SK-N-SH treated with all-trans-retinoic acid at 6 μM for 48 hours (cell line): ENCODE results near the gene GRHL3.

Experiments used
- ATAC-seq: fragments of 200-7000 bp; cut with Tn5 transposase; 3 replicates; pipeline ENCODE4 v1.9.1; 2020; ENCODE audit warnings: mild to moderate bottlenecking, moderate library complexity
- ARNTL ChIP-seq: fragments of 450-650 bp; formaldehyde crosslinking; IDR thresholded peaks from 2 replicates; pipeline ENCODE4 v1.5.0; 2020; ENCODE audit warnings: low read depth, mild to moderate bottlenecking, moderate library complexity, borderline replicate concordance
- BACH2 ChIP-seq: fragments of 250-450 bp; sonication (Bioruptor Pico); IDR thresholded peaks from 2 replicates; pipeline ENCODE4 v1.9.0; 2021; ENCODE audit warnings: mild to moderate bottlenecking, borderline replicate concordance
- CSRNP3 ChIP-seq: fragments of 250-450 bp; sonication (Bioruptor Pico); IDR thresholded peaks from 2 replicates; pipeline ENCODE4 v1.5.1; 2021; ENCODE audit warnings: mild to moderate bottlenecking, moderate library complexity
- ESRRG ChIP-seq: fragments of 250-450 bp; sonication (Bioruptor Pico); IDR thresholded peaks from 2 replicates; pipeline ENCODE4 v1.6.1; 2021; ENCODE audit warnings: mild to moderate bottlenecking
- GLIS3 ChIP-seq: fragments of 250-450 bp; sonication (Bioruptor Pico); IDR thresholded peaks from 2 replicates; pipeline ENCODE4 v1.5.0; 2020; ENCODE audit warnings: mild to moderate bottlenecking, moderate library complexity
- OSR1 ChIP-seq: fragments of 250-450 bp; sonication (Bioruptor Pico); IDR thresholded peaks from 2 replicates; pipeline ENCODE4 v1.8.0; 2022; ENCODE audit warnings: moderate library complexity, mild to moderate bottlenecking, inconsistent platforms
- PPARA ChIP-seq: fragments of 250-450 bp; sonication (Bioruptor Pico); IDR thresholded peaks from 2 replicates; pipeline ENCODE4 v1.5.0; 2020; ENCODE audit warnings: mild to moderate bottlenecking, borderline replicate concordance
- RARB ChIP-seq: fragments of 250-450 bp; sonication (Bioruptor Pico); IDR thresholded peaks from 2 replicates; pipeline ENCODE4 v1.8.0; 2021; ENCODE audit warnings: mild to moderate bottlenecking, moderate library complexity
- TCF4 ChIP-seq: fragments of 250-450 bp; sonication (Bioruptor Pico); IDR thresholded peaks from 2 replicates; pipeline ENCODE4 v1.8.0; 2021; ENCODE audit warnings: mild to moderate bottlenecking, moderate library complexity, borderline replicate concordance
- TOX ChIP-seq: fragments of 250-450 bp; sonication (Bioruptor Pico); IDR thresholded peaks from 2 replicates; pipeline ENCODE4 v1.8.0; 2021; ENCODE audit warnings: mild to moderate bottlenecking, moderate library complexity, borderline replicate concordance
- TSHZ2 ChIP-seq: fragments of 250-450 bp; sonication (Bioruptor Pico); IDR thresholded peaks from 2 replicates; pipeline ENCODE4 v1.5.0; 2020; ENCODE audit warnings: mild to moderate bottlenecking, moderate library complexity
- ZFP3 ChIP-seq: fragments of 250-450 bp; sonication (Bioruptor Pico); IDR thresholded peaks from 2 replicates; pipeline ENCODE4 v1.5.0; 2020; ENCODE audit warnings: mild to moderate bottlenecking, moderate library complexity
- ZFP30 ChIP-seq: fragments of 450-650 bp; formaldehyde crosslinking; IDR thresholded peaks from 2 replicates; pipeline ENCODE4 v1.5.0; 2022; ENCODE audit warnings: mild to moderate bottlenecking, moderate library complexity
- ZNF565 ChIP-seq: fragments of 450-650 bp; formaldehyde crosslinking; conservative IDR thresholded peaks from 2 replicates; pipeline ENCODE4 v1.5.0; 2020; ENCODE audit warnings: low read depth, mild to moderate bottlenecking, moderate library complexity
- ZNF8 ChIP-seq: fragments of 450-650 bp; formaldehyde crosslinking; IDR thresholded peaks from 2 replicates; pipeline ENCODE4 v1.5.0; 2020; ENCODE audit warnings: mild to moderate bottlenecking, moderate library complexity
- TF ChIP-seq, protein P1 (sequence below): fragments of 250-450 bp; sonication (Bioruptor Pico); IDR thresholded peaks from 2 replicates; pipeline ENCODE4 v1.5.1; 2020; ENCODE audit warnings: low read depth, mild to moderate bottlenecking, moderate library complexity
- TF ChIP-seq, protein P2 (sequence below): fragments of 250-450 bp; sonication (Bioruptor Pico); IDR thresholded peaks from 2 replicates; pipeline ENCODE4 v1.8.0; 2021; ENCODE audit warnings: low read depth, mild to moderate bottlenecking, moderate library complexity, borderline replicate concordance

Gene GRHL3

GRCh38 chr1:24389231-24389678, 70.1 kb downstream of the GRHL3 start (continued):
- TF ChIP-seq ZFP30 (CRISPR knock-in tag) (no peak), RARB (no peak), ZNF565 (CRISPR knock-in tag) (no peak), GLIS3 (CRISPR knock-in tag) (no peak), OSR1 (CRISPR knock-in tag) (no peak), TCF4 (no peak), TOX (CRISPR knock-in tag) (no peak), CSRNP3 (CRISPR knock-in tag) (no peak), ESRRG (CRISPR knock-in tag) (no peak)

- TF ChIP-seq ESRRG (CRISPR knock-in tag), result no peak
- TF ChIP-seq ARNTL (CRISPR knock-in tag), result no peak
- no peak for TF ChIP-seq OSR1 (CRISPR knock-in tag)
- no peak for TF ChIP-seq ZFP3 (CRISPR knock-in tag)
- no peak for TF ChIP-seq CSRNP3 (CRISPR knock-in tag)
- ATAC-seq, result peak; percentile 91
Measured at GRCh38 chr1:24390924-24391782, 72.0 kb downstream of the GRHL3 start.

DNA sequence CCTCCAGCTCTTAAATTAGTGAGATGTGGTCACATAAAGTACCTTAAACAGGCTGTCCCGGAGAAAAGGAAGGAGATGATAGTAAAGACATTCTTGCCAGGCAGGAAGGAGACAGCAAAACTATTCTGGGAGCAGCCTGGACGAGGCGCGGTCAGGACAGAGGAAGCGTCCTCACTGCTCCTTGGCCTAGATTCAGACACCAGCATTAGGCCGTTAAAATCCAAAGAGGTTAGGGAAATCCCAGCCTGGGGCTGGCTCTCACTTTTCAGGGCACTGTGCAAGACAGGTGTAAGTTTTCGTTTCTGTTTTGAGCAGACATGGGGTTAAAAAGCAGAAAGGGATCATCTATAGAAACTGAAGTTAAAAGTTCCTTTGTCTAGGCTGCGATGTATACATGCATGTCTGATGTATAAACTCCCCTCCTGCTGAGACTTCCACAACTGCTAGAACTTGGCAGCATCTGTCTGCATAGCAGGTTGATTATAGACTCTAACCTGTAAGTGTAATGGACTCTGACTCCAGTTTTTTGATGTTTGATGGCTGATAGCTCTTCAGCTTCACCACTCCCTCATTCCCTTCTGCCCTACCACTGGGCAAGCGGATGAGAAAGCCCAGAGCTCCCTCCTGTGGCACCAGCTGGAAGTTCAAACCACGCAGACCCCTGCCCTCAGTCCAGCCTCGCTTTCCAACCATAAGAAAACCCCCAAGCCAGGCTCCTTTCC, 72.9 kb downstream of the GRHL3 start:
- no peak for TF ChIP-seq TOX (CRISPR knock-in tag)
- TF ChIP-seq ZFP30 (CRISPR knock-in tag), result no peak
- no peak for TF ChIP-seq TSHZ2 (CRISPR knock-in tag)
- no peak for TF ChIP-seq BACH2 (CRISPR knock-in tag)
- TF ChIP-seq, protein P1, sequence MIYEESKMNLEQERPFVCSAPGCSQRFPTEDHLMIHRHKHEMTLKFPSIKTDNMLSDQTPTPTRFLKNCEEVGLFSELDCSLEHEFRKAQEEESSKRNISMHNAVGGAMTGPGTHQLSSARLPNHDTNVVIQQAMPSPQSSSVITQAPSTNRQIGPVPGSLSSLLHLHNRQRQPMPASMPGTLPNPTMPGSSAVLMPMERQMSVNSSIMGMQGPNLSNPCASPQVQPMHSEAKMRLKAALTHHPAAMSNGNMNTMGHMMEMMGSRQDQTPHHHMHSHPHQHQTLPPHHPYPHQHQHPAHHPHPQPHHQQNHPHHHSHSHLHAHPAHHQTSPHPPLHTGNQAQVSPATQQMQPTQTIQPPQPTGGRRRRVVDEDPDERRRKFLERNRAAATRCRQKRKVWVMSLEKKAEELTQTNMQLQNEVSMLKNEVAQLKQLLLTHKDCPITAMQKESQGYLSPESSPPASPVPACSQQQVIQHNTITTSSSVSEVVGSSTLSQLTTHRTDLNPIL (CRISPR knock-in tag), result no peak
- TF ChIP-seq, protein P2, sequence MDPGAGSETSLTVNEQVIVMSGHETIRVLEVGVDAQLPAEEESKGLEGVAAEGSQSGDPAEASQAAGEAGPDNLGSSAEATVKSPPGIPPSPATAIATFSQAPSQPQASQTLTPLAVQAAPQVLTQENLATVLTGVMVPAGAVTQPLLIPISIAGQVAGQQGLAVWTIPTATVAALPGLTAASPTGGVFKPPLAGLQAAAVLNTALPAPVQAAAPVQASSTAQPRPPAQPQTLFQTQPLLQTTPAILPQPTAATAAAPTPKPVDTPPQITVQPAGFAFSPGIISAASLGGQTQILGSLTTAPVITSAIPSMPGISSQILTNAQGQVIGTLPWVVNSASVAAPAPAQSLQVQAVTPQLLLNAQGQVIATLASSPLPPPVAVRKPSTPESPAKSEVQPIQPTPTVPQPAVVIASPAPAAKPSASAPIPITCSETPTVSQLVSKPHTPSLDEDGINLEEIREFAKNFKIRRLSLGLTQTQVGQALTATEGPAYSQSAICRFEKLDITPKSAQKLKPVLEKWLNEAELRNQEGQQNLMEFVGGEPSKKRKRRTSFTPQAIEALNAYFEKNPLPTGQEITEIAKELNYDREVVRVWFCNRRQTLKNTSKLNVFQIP (CRISPR knock-in tag), result no peak
- peak; percentile 90 for ATAC-seq

DNA sequence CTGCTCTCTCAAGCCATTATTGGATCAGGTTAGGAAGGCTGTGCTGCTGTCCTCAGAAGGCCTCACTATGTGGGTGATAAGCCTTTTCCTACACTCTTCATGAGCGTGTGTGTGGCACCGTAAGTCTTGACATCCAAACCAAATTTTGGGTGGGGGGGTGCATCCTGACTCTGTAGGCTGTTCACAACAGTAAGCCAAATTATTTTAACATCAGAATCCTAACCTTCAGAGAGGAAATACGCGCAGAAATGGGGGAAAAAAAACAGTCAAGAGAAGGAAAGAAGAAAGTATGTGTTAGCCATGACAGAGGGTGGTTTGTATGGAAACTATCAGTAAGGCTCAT, 73.4 kb downstream of the GRHL3 start:
- ATAC-seq, result no peak
- no peak for TF ChIP-seq PPARA (CRISPR knock-in tag)
- TF ChIP-seq ZNF565 (CRISPR knock-in tag), result no peak
- TF ChIP-seq ZNF8, result no peak
- no peak for TF ChIP-seq ARNTL (CRISPR knock-in tag)
- TF ChIP-seq TSHZ2 (CRISPR knock-in tag), result no peak
- no peak for TF ChIP-seq ZFP3 (CRISPR knock-in tag)
